GM12864 (cell line): ENCODE data around the gene PIGP.

ENCODE experiments used
- DNase-seq: peaks from one replicate; pipeline ENCODE4 v3.0.0-alpha.2; 2011; ENCODE audit warnings: low read depth
- H3K4me3 ChIP-seq: 2 replicates; pipeline ENCODE4 v1.5.1; 2011; ENCODE audit warnings: mild to moderate bottlenecking, low read depth, low read length, control low read depth
- CTCF ChIP-seq: IDR thresholded peaks from 2 replicates; pipeline ENCODE4 v1.5.1; 2011; ENCODE audit warnings: low read depth, mild to moderate bottlenecking, moderate library complexity, low read length, control low read depth, inconsistent platforms; ENCODE audit errors: missing control alignments

The PIGP gene

DNA sequence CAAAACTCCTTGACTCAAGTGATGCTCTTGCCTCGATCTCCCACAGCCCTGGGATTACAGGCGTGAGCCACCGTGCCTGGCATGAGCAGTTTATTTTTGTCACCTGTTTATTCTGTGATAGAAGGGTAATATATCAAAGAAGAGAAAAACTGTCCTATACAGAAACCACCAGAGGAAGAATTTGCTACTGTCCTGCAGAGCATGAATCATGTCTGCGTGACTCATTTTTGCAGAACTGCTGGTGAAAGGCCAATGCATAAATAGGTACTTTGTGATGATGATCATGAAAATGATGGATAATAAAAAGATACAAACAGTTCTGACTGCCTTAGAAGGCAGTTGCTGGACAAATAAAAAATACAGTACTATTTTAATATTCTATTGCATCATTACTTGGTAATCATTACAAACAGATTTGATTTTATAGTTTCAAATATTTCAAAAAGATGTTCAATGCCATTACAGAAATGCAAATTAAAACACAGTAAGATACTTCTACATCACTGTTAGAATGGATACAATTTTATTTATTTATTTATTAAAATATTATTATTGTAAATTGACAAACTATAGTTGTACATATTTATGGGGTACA is 39.9 kb downstream of the PIGP start:
- TF ChIP-seq CTCF = no peak
- DNase-seq = no peak
- no peak overlapping the region for H3K4me3 ChIP-seq

- no peak for DNase-seq
- no peak overlapping the region for H3K4me3 ChIP-seq
- no peak for TF ChIP-seq CTCF
Observed at GRCh38 chr21:37032293-37032692, 40.6 kb downstream of the PIGP start.

- no peak overlapping the region for H3K4me3 ChIP-seq
- no peak for TF ChIP-seq CTCF
- DNase-seq = no peak
Observed at GRCh38 chr21:37030864-37031263, 42.0 kb downstream of the PIGP start.

DNA sequence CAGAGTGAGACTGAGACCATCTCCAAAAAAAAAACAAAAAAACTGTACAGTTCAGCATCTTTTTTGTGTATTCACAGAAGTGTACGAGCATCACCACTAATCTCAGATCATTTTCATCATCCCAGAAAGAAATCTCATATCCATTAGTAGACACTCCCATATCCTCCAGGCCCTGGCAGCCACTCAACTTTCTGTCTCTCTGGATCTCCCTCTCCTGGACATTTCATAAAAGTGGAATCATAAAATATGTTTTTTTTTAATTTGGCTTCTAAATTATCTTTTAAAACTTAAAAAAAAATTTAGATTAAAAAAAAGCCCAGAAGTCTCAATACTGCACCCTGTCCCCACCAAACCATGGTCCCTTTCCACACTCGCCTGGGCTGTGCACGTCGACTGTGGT is 44.3 kb downstream of the PIGP start:
- H3K4me3 ChIP-seq = no peak overlapping the region
- no peak for TF ChIP-seq CTCF
- DNase-seq = no peak

DNA sequence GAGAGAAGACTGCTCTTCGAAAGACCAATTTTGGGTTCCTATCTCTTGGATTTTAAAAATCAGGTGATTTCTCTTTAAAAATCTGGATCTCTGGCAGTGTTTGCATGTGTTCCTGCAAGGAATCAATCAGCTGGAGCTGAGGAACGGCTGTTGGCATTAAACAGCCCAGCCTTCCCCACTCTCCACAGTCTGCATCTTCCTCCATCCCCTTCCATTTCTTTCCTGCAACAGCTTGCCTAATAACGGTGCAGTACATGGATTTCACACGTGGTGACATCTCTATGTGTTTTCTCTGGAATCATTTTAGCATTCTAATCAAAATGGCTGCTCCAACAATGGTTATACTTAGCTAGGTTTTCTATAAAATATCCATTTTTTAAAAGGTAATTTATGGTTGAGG is 46.4 kb downstream of the PIGP start:
- DNase-seq = no peak
- TF ChIP-seq CTCF = no peak
- no peak overlapping the region for H3K4me3 ChIP-seq

- H3K4me3 ChIP-seq = no peak overlapping the region
- no peak for DNase-seq
- no peak for TF ChIP-seq CTCF
Observed at GRCh38 chr21:37017951-37018679, 54.8 kb downstream of the PIGP start.
